GM19397 (cell line): ENCODE data around the gene BLOC1S1.
"Not testable (repeated sequence)": the region's sequence is repeated elsewhere in the genome, so short reads cannot be mapped to it uniquely, and the experiment has no call there.

Experiments
- ATAC-seq: cut with Tn5 transposase; IDR thresholded peaks from one replicate; pipeline ENCODE4 v1.9.1; 2021; ENCODE audit warnings: mild to moderate bottlenecking, moderate library complexity; ENCODE audit not compliant: unreplicated experiment

BLOC1S1 gene

DNA sequence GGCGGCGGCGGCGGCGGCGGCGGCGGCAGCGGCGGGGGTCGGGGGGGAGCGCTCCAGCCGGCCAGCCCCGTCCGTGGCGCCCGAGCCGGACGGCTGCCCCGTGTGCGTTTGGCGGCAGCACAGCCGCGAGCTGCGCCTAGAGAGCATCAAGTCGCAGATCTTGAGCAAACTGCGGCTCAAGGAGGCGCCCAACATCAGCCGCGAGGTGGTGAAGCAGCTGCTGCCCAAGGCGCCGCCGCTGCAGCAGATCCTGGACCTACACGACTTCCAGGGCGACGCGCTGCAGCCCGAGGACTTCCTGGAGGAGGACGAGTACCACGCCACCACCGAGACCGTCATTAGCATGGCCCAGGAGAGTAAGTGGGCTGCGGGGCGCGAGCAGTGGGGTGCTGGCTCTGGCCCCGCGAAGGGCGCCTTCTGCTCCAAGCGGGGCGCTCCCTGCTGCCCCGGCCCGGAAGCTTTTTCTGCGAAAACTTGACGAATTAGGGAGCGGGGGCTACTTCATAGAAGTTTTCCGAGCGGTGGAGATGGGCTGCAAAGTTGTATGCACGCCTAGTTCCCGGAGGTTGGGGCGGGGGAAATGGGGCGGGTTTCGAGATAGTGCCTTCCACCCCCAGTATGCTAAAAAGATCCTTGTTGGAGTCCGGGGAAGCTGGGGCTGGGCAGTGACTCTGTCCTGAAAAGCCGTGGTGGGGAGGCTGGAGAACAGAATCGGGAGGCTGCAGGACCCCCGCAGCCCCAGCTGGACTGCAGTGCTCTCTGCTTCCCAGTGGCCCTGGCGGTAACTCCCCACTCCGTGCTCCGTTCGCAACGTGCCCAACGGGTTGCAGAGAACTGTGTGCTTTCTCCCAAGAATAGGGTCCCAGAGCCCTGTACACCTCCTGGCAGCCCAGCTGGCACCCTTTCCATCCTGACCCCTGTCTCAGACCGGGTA, 27.8 kb downstream of the BLOC1S1 start:
- peak; percentile 58 for ATAC-seq

DNA sequence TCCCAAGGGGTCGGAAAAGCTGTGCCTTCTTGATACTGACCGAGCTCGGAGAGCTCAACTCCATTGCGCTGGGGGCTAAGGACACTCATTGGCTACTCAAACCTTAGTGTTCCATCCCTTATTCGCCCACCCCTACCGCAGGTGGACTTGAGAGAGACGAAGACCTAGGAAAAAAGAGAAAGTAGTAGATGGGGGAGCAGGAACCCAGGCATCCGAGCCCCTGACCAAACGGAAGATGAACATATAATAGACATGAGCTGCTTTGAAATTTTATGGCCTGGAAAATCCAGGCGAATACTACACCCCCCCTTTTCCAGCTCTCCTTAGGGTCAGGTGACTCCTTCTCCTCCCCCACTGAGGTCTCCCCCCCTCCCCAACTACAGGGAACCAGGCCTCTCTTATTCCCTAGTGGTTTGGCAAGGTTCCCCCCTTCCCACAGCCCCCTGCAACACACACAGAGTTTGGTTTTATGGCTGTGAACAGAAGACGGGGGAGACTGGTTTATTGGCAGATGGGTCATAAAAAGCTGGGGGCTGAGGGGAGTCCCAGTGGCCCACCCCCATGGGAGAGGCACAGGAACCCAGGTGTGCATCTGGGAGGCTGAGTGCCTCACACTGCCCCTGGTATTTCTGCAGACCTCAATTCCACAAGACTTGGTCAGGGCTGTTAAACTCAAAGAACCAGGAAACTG, 28.6 kb downstream of the BLOC1S1 start:
- no peak for ATAC-seq

DNA sequence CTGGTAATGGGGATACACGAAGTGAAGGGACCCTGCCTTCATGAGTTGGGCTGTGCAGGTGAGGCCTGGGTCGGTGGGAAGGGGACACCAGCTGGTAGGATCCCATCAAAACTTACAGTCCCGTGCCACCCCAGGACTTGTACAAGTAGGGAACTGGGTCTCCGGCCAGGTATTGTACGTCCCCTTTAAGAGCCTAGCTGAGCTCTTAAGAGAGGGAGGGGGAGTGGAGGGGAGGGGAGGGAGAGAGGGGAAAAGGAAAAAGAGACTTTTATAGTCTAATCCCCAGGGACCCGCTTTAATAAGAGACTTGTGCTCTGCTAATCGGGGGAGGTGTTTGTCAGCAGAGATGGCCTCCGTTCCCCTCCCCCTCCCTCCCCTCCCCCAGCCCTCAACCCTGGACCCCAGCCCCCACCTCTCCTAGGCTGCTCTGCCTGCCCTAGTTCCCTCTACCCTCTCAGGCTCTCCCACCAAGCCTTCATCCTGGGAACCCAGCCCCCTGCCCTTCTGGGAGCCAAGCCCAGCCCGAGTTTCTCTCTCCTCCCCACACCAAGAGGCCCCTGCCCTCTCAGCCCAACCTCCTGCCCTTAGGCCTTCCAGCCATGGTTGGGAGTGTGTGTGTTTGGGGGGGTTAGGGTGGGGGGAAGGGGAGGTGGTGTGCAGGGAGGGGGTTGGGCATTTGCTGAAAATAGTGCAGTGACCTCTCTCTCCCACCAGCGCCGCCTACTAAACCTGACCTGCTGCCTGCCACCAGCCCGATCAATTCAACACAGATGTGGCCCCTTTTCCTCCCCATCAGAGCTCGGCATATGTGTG, 29.7 kb downstream of the BLOC1S1 start:
- ATAC-seq: no peak

DNA sequence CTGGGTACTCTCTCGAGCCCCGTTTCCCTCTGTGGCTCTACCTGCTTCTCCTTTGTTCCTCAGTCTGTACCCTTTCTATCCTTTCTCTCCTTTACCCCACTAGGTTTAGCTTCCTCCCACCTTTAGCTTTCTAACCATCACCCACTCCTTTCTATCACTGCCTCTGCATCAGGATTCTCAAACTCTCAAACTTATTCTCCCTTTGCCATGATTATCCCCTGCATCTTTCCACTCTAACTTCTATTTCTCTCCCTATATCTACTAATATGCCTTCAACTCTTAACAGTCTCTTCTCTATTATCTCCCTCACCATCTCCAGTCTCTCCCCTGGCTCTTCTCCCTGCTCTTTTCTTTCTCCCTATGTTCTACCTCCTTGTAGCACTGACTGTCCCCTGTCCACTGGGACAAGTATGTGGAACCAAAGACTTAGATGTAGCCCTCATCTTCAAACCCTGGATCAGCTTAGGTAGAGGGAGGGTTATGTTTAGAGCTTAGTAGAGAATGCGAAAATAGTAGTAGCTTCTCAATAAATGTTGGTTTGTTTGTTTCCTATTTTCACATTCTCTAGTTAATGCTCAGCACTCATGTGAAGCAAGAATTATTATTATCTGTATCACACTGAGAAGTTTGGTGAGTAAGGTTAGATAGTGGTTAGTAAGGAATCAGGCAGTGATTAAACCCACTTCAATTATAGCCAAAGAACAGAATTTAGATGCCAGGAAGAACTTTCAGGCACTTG, 30.5 kb downstream of the BLOC1S1 start:
- ATAC-seq: no peak

DNA sequence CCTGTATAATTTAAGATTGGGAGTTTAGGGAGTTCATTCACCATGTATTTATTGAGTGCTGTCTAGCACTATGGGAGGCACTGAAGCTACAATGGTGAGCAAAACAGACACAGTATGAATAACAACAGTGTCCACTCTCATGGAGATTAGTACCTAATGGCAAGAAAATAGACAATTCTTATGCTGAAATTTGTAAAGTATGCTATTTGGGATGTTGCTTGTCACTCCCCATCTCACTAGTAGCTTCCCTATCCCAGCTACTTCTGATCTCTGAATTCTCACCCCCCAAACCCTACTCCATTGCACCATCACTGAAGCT, 31.0 kb downstream of the BLOC1S1 start:
- ATAC-seq: no peak

DNA sequence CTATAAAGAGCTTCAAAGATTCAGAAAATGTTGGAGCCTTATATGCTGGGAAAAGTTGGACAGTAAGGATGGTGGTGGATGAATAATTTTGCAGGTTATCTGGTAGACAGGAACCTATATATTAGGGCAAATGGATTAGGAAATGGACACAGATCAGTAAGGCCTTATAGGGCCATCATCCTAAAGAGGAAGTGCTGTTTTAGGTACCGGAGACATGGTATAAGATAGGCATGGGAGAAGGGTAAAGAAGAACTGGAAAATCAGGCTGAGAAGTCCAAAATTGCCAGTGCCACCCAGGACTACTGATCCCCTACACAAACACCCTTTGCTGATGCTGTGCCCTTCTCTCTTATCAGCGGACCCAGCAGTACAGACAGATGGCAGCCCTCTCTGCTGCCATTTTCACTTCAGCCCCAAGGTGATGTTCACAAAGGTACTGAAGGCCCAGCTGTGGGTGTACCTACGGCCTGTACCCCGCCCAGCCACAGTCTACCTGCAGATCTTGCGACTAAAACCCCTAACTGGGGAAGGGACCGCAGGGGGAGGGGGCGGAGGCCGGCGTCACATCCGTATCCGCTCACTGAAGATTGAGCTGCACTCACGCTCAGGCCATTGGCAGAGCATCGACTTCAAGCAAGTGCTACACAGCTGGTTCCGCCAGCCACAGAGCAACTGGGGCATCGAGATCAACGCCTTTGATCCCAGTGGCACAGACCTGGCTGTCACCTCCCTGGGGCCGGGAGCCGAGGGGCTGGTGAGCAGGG, 32.6 kb downstream of the BLOC1S1 start:
- no peak for ATAC-seq

DNA sequence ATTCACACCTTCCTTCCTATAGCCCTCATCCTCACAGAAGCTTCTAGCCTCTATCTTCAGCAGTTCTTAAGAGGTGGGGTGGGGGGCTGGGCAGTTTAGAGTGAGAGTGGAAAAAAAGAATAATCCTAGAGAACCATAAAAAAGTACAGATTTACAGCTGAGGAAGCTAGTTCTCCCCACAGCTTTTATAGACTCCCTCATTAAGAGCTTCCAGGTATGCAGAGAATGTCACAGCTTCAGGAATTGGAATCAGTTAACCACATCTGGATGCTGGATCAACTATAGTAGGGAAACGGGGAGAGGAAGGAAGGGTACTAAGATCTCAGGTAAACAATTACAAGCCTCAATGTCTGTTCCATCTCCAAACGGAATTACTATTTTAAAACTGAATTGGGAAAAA, 39.4 kb downstream of the BLOC1S1 start:
- ATAC-seq: no peak

DNA sequence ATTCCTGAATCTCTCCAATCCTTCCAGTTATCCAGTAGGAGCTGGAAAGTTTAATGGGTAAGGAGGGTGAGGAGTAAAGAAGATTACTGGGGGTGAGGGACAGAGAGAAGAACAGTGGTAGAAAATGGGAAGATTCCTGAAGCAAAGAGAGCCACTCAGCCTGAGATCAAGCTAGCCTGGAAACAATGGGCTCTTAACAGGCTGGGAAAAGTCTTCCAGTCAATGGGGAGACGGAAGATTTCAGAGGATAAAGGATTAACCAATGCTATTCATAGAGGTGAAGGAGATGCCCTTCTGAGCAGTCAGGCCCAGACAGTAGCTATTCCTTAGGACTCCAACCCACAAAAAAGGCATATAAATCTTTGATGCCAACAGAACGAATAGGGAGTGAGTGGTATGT, 41.9 kb downstream of the BLOC1S1 start:
- ATAC-seq: no peak

DNA sequence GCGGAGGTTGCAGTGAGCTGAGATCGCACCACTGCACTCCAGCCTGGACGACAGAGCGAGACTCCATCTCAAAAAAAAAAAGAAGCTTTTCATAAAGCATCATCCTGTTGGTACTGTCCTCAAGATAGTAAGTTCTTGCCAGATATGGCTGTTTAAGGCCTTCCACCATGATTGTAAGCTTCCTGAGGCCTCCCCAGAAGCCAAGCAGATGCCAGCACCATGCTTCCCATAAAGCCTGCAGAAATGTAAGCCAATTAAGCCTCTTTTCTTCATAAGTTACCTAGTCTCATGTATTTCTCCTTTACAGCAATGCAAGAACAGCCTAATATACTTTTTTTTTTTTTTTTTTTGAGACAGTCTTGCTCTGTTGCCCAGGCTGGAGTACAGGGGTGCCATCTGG, 42.7 kb downstream of the BLOC1S1 start:
- not testable (repeated sequence) for ATAC-seq

DNA sequence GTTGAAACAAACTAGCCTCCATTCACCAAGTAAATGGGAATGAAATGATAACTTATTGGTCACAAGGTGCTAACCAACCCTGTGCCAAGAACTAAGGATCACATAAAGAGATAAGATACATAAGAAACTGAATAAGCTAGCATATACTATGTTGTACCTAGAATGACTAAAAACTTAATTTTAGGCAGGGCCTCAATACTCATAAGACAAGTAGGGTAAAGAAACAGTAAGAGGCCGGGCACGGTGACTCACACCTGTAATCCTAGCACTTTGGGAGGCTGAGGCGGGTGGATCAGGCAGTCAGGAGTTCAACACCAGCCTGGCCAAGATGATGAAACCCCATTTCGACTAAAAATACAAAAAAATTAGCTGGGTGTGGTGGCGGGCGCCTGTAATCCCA, 44.8 kb downstream of the BLOC1S1 start:
- ATAC-seq: no peak

DNA sequence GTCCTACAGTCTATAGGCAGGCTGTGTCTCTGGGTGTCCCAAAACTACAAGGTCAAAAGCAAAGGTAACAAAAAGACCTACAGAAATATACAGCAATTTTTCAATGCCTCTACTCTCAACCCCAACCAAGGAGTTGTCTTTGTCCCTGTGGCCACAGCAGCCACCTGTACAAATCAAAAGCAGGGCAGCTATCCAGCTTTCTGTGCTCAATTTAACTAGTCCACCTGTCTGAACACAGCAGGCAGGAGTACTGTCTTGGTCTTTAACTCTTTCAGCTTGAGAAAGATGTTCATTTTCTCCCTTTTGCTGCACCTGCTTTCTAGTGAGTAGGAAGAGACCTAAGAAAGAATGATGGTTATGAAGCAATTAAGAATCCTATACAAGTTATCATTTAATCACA, 46.8 kb downstream of the BLOC1S1 start:
- ATAC-seq: no peak

DNA sequence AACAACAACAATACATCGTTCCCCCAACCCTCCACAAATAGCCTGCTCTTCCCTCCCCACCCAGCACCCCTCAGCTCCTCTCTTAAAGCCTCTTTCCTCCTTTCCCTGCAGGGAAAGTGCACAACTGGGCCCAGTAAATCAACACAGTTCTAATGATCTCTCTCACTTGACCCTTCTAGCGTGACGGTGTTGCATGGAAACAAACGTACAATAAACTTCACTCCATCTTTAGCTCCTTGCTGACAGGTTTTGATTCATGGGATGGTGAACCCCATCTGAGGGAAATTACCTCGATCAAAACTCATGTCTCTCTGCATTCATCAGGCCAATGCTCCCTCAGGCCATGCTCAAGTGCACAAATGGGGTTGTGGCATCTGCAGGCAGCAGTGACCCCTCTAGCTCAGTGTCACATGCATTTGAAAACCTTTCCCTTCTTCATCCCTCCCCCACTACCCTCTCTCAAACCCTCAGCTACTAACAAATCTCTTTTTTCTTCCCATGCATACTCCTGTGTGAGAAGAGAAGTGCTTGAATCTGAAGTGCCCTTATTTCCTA, 50.0 kb downstream of the BLOC1S1 start:
- no peak for ATAC-seq

DNA sequence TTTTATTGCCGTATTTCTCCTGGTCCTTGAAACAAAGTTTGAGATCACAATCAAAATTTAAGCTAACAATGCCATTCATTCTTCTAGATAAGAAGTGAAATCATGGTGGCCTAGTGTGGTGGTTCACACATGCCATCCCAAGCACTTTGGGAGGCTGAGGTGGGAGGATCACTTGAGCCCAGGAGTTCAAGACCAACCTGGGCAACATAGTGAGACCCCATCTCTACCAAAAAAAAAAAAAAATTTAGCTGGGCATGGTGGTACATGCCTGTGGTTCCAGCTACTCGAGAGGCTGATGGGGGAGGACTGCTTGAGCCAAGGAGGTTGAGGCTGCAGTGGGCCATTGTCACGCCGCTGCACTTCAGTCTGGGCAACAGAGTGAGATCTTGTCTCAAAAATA, 51.3 kb downstream of the BLOC1S1 start:
- no peak for ATAC-seq
